ENCODE data around the gene GALNTL6.

The GALNTL6 gene

GRCh38 chr4:171929907-171930306 lies 116.7 kb downstream of the GALNTL6 start:
- DNase-seq (ENCODE audit: low spot score) = no peak
- no peak for TF ChIP-seq CTCF (IDR thresholded peaks at IDR 0.05; ENCODE audit: borderline replicate concordance, control extremely low read depth, extremely low read depth, insufficient read depth, missing control alignments)
- in situ Hi-C loops (cut with MboI; ENCODE audit: low sequenced_read_pairs, unreplicated experiment) = no loop called here

GRCh38 chr4:171932238-171932637 lies 119.0 kb downstream of the GALNTL6 start:
- no peak for DNase-seq (ENCODE audit: low spot score)
- TF ChIP-seq CTCF (IDR thresholded peaks at IDR 0.05; ENCODE audit: borderline replicate concordance, control extremely low read depth, extremely low read depth, insufficient read depth, missing control alignments) = no peak
- in situ Hi-C loops (cut with MboI; ENCODE audit: low sequenced_read_pairs, unreplicated experiment) = no loop called here

GRCh38 chr4:171940656-171941055 lies 127.5 kb downstream of the GALNTL6 start:
- DNase-seq (ENCODE audit: low spot score) = no peak
- TF ChIP-seq CTCF (IDR thresholded peaks at IDR 0.05; ENCODE audit: borderline replicate concordance, control extremely low read depth, extremely low read depth, insufficient read depth, missing control alignments) = no peak
- in situ Hi-C loops (cut with MboI; ENCODE audit: low sequenced_read_pairs, unreplicated experiment) = no loop called here

GRCh38 chr4:171947400-171947799 lies 134.2 kb downstream of the GALNTL6 start:
- no peak for TF ChIP-seq CTCF (IDR thresholded peaks at IDR 0.05; ENCODE audit: borderline replicate concordance, control extremely low read depth, extremely low read depth, insufficient read depth, missing control alignments)
- in situ Hi-C loops (cut with MboI; ENCODE audit: low sequenced_read_pairs, unreplicated experiment) = no loop called here
- DNase-seq (ENCODE audit: low spot score) = no peak

- no peak for TF ChIP-seq CTCF (IDR thresholded peaks at IDR 0.05; ENCODE audit: borderline replicate concordance, control extremely low read depth, extremely low read depth, insufficient read depth, missing control alignments)
- DNase-seq (ENCODE audit: low spot score) = no peak
- in situ Hi-C loops (cut with MboI; ENCODE audit: low sequenced_read_pairs, unreplicated experiment) = no loop called here
Measured at GRCh38 chr4:171948038-171948437, 134.8 kb downstream of the GALNTL6 start.

GRCh38 chr4:171954650-171955049 lies 141.4 kb downstream of the GALNTL6 start:
- in situ Hi-C loops (cut with MboI; ENCODE audit: low sequenced_read_pairs, unreplicated experiment) = no loop called here
- DNase-seq (ENCODE audit: low spot score) = no peak

More at GRCh38 chr4:171954650-171955049, 141.4 kb downstream of the GALNTL6 start:
- no peak for TF ChIP-seq CTCF (IDR thresholded peaks at IDR 0.05; ENCODE audit: borderline replicate concordance, control extremely low read depth, extremely low read depth, insufficient read depth, missing control alignments)

All from GM13976 (cell line).